Measurements from ENCODE around the gene DGCR8.

DGCR8 gene

DNA sequence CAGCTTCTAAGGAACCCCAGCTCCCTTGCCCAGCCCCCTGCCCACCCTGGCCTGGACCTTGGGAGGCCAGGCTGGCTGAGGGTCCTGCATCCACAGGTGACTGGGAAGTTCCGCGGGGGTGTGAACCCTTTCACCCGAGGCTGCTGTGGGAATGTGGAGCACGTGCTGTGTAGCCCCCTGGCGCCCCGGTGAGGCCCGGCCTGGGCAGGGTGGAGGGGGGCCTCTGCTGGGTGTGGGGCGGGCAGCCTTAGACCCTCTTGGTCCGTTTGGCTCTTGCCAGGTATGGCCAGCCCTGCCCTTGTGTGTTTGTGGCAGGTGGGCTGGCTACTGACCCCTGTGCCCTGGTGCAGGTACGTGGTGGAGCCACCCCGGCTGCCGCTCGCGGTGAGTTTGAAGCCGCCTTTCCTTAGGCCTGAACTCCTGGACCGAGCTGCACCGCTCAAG is 60.5 kb downstream of the DGCR8 start:
- Histone ChIP-seq H3K36me3 (ENCODE audit: control insufficient read depth in 1 of 2, insufficient read depth in 2 of 2, low read length in 2 of 2) (peaks cover 4 to 6% of the 10 kb centered on the region in 2 donors), H3K9me3 (ENCODE audit: control insufficient read depth in 1 of 2, low read length in 2 of 2) (no peaks in the 10 kb centered on the region), H3K9ac (ENCODE audit: low read depth in 1 of 2, low read length in 2 of 2) (no peak overlapping the region), H3K27me3 (ENCODE audit: control insufficient read depth in 1 of 2, insufficient read depth in 2 of 2, low read length in 2 of 2) (no peaks in the 10 kb centered on the region), H3K4me1 (ENCODE audit: control insufficient read depth in 1 of 2, insufficient read depth in 2 of 2, low read length in 2 of 2) (peaks cover 0 to 3% of the 10 kb centered on the region in 2 donors), H3K4me3 (ENCODE audit: low read depth in 1 of 2, low read length in 2 of 2) (no peak overlapping the region), H3K27ac (ENCODE audit: low read depth, low read length) (no peak overlapping the region)

DNA sequence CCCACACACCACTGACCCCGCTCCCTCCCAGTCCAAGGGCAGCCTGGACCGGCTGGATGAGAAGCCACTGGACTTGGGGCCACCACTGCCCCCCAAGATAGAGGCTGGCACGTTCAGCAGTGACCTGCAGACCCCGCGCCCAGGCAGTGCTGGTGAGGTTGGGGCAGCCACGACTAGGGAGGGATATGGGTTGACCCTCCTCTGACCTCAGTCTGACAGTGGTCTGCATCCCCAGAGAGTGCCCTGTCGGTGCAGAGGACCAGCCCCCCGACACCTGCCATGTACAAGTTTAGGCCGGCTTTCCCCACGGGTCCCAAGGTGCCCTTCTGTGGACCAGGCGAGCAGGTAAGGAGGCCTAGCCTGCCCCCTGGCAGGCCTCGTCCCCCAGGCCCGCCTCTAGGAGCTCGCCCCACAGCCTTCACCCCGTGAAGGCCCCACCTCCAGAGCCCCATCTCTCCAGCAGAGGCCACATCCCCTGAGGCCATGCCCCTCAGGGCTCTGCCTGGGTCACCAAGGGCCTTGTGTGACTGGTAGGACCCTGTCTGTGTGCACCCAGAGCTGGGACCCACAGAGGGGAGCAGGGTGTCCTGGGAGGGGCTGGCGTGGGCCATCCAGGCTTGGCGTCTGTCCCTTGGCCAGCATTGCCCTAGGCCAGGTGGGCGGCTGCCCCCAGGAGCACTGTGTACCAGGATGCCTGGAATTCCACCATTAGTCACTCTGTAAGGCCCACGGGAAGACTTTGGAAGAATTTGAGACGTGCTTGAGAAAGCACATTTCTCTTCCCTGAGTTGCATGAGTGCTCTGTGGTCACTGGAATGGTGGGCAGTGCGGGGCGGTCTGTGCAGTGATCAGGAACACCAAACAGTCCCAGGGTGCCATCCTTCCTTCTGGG is 61.4 kb downstream of the DGCR8 start:
- Histone ChIP-seq H3K4me3 (ENCODE audit: low read depth in 1 of 2, low read length in 2 of 2) (no peak overlapping the region), H3K9me3 (ENCODE audit: control insufficient read depth in 1 of 2, low read length in 2 of 2) (no peaks in the 10 kb centered on the region), H3K36me3 (ENCODE audit: control insufficient read depth in 1 of 2, insufficient read depth in 2 of 2, low read length in 2 of 2) (peaks cover 4 to 6% of the 10 kb centered on the region in 2 donors), H3K9ac (ENCODE audit: low read depth in 1 of 2, low read length in 2 of 2) (no peak overlapping the region), H3K27me3 (ENCODE audit: control insufficient read depth in 1 of 2, insufficient read depth in 2 of 2, low read length in 2 of 2) (no peaks in the 10 kb centered on the region), H3K4me1 (ENCODE audit: control insufficient read depth in 1 of 2, insufficient read depth in 2 of 2, low read length in 2 of 2) (peaks cover 0 to 3% of the 10 kb centered on the region in 2 donors), H3K27ac (ENCODE audit: low read depth, low read length) (no peak overlapping the region)

GRCh38 chr22:20142711-20143621 is 62.9 kb downstream of the DGCR8 start:
- H3K36me3 ChIP-seq (ENCODE audit: control insufficient read depth in 1 of 2, insufficient read depth in 2 of 2, low read length in 2 of 2), result peaks cover 4 to 6% of the 10 kb centered on the region in 2 donors
- no peaks in the 10 kb centered on the region for H3K27me3 ChIP-seq (ENCODE audit: control insufficient read depth in 1 of 2, insufficient read depth in 2 of 2, low read length in 2 of 2)
- H3K27ac ChIP-seq (ENCODE audit: low read depth, low read length), result no peak overlapping the region

DNA sequence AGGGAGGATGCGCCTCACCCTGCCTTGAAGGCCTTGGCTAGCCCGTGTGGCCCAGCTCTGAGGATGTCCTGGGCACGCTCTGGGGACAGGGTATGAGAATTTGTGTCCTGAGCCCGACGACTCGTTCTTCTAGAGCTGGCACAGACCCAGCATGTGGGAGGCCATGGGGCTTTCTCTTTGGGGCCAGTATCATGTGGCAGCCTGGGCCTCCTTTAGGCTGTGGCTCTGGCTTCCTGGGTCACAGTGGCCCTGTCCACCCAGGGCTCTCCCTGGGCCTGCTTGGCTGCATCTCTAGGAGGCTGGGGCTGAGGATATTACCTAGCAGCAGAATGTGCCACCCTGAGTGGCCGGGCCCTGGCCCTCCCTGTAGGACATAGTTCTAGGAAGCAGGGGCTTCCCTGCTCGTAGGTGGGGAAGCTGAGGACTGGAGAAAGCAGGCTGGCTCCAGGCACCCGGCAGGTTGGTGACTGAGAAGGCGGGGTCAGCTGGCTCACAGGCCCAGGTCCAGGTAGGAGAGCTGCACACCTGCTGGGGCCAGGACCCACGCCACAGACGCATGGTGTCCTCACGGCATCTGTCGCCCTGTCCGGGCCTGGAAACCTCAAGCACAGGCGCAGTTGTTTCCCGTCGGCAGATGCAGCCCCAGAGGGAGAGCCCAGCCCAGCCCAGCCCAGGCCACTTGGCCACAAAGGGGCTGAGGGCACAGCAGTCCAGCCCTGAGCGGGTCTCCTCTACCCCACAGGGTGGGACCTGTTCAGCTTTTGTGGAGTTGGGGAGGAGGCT is 64.0 kb downstream of the DGCR8 start:
- no peaks in the 10 kb centered on the region for H3K27me3 ChIP-seq (ENCODE audit: control insufficient read depth in 1 of 2, insufficient read depth in 2 of 2, low read length in 2 of 2)
- no peak overlapping the region for H3K4me3 ChIP-seq (ENCODE audit: low read depth in 1 of 2, low read length in 2 of 2)
- peaks cover 0 to 3% of the 10 kb centered on the region in 2 donors for H3K4me1 ChIP-seq (ENCODE audit: control insufficient read depth in 1 of 2, insufficient read depth in 2 of 2, low read length in 2 of 2)
- H3K9ac ChIP-seq (ENCODE audit: low read depth in 1 of 2, low read length in 2 of 2), result no peak overlapping the region
- H3K27ac ChIP-seq (ENCODE audit: low read depth, low read length), result no peak overlapping the region
- H3K36me3 ChIP-seq (ENCODE audit: control insufficient read depth in 1 of 2, insufficient read depth in 2 of 2, low read length in 2 of 2), result peaks cover 4 to 6% of the 10 kb centered on the region in 2 donors
- no peaks in the 10 kb centered on the region for H3K9me3 ChIP-seq (ENCODE audit: control insufficient read depth in 1 of 2, low read length in 2 of 2)

More at GRCh38 chr22:20142711-20143621, 62.9 kb downstream of the DGCR8 start:
- Histone ChIP-seq H3K9me3 (ENCODE audit: control insufficient read depth in 1 of 2, low read length in 2 of 2) (no peaks in the 10 kb centered on the region), H3K9ac (ENCODE audit: low read depth in 1 of 2, low read length in 2 of 2) (no peak overlapping the region), H3K4me1 (ENCODE audit: control insufficient read depth in 1 of 2, insufficient read depth in 2 of 2, low read length in 2 of 2) (peaks cover 0 to 6% of the 10 kb centered on the region in 2 donors), H3K4me3 (ENCODE audit: low read depth in 1 of 2, low read length in 2 of 2) (no peak overlapping the region)

DNA sequence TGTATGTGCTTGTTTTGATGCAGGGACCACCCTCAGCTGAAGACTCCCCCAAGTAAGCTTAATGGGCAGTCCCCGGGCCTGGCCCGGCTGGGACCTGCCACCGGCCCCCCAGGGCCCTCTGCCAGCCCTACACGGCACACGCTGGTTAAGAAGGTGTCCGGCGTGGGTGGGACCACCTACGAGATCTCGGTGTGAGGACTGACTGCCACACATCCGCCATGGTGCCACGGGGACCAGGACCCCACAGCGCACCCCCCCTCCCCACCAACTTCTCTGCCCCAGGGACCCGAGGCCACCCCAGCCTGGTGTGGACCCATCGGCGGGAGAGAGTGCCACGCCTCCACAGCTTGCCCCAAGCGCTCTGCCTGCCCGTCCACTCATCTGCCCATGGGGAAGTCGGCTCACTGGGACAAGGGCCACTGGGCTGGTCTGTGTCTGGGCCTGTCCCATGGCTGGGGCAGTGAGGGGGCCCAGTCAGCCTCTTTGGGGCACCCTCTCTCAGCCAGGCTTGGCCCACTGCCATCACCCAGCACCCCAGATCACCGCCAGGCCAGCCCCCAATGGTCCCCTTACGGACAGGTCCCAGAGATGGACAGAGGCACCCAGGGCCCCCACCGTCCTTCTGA is 65.3 kb downstream of the DGCR8 start:
- Histone ChIP-seq H3K4me1 (ENCODE audit: control insufficient read depth in 1 of 2, insufficient read depth in 2 of 2, low read length in 2 of 2) (peaks cover 0 to 3% of the 10 kb centered on the region in 2 donors), H3K4me3 (ENCODE audit: low read depth in 1 of 2, low read length in 2 of 2) (no peak overlapping the region), H3K9me3 (ENCODE audit: control insufficient read depth in 1 of 2, low read length in 2 of 2) (no peaks in the 10 kb centered on the region), H3K27me3 (ENCODE audit: control insufficient read depth in 1 of 2, insufficient read depth in 2 of 2, low read length in 2 of 2) (no peaks in the 10 kb centered on the region), H3K27ac (ENCODE audit: low read depth, low read length) (no peak overlapping the region), H3K36me3 (ENCODE audit: control insufficient read depth in 1 of 2, insufficient read depth in 2 of 2, low read length in 2 of 2) (no peaks in the 10 kb centered on the region), H3K9ac (ENCODE audit: low read depth in 1 of 2, low read length in 2 of 2) (no peak overlapping the region)

DNA sequence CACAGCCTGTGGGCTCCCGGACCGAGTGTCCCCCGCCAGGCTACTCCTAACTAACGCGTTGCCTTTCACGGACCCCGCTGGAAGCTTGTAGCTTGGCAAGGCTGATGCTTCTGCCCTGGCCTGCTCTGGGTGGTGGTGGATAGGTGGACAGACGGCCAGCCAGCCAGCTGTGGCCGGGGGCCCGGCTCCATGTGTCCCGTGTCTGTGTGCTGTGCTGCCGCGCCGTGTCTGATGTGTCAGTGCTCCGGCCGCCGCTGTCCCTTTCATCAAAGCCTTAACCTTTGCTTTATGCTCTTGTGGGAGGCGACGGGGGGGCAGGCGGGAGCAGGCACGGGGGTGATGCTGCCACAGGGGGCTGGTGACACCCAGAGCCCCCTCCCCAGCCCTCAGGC is 65.8 kb downstream of the DGCR8 start:
- Histone ChIP-seq H3K9me3 (ENCODE audit: control insufficient read depth in 1 of 2, low read length in 2 of 2) (no peaks in the 10 kb centered on the region), H3K4me1 (ENCODE audit: control insufficient read depth in 1 of 2, insufficient read depth in 2 of 2, low read length in 2 of 2) (peaks cover 0 to 3% of the 10 kb centered on the region in 2 donors), H3K9ac (ENCODE audit: low read depth in 1 of 2, low read length in 2 of 2) (no peak overlapping the region), H3K4me3 (ENCODE audit: low read depth in 1 of 2, low read length in 2 of 2) (no peak overlapping the region), H3K36me3 (ENCODE audit: control insufficient read depth in 1 of 2, insufficient read depth in 2 of 2, low read length in 2 of 2) (no peaks in the 10 kb centered on the region), H3K27ac (ENCODE audit: low read depth, low read length) (no peak overlapping the region), H3K27me3 (ENCODE audit: control insufficient read depth in 1 of 2, insufficient read depth in 2 of 2, low read length in 2 of 2) (no peaks in the 10 kb centered on the region)

DNA sequence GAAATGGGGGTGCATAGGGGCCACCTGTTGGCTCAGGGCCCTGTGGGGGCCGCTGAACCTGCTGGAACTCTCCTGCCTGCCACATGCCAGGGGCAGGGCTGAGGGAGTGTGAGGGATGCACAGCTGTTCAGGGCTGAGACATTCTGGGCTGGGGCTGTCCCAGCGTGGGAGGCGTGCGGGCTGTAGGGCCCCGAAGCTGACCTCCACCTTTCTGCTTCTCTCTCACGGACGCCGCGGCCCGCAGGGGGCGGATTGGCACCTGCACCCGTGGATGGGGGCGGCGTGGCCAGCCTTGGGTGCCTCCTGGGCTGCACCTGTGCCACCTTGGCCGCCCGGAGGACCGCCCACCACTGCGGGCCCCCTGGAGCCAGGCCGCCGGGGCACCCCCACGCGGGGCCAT is 66.7 kb downstream of the DGCR8 start:
- H3K36me3 ChIP-seq (ENCODE audit: control insufficient read depth in 1 of 2, insufficient read depth in 2 of 2, low read length in 2 of 2), result no peaks in the 10 kb centered on the region
- no peak overlapping the region for H3K27ac ChIP-seq (ENCODE audit: low read depth, low read length)
- H3K9ac ChIP-seq (ENCODE audit: low read depth in 1 of 2, low read length in 2 of 2), result no peak overlapping the region

GRCh38 chr22:20147237-20147988 is 67.4 kb downstream of the DGCR8 start:
- H3K4me1 ChIP-seq (ENCODE audit: control insufficient read depth in 1 of 2, insufficient read depth in 2 of 2, low read length in 2 of 2), result peaks cover 0 to 3% of the 10 kb centered on the region in 2 donors
- H3K9ac ChIP-seq (ENCODE audit: low read depth in 1 of 2, low read length in 2 of 2), result no peak overlapping the region
- no peaks in the 10 kb centered on the region for H3K9me3 ChIP-seq (ENCODE audit: control insufficient read depth in 1 of 2, low read length in 2 of 2)
- H3K27ac ChIP-seq (ENCODE audit: low read depth, low read length), result no peak overlapping the region
- H3K4me3 ChIP-seq (ENCODE audit: low read depth in 1 of 2, low read length in 2 of 2), result no peak overlapping the region
- H3K27me3 ChIP-seq (ENCODE audit: control insufficient read depth in 1 of 2, insufficient read depth in 2 of 2, low read length in 2 of 2), result no peaks in the 10 kb centered on the region
- H3K36me3 ChIP-seq (ENCODE audit: control insufficient read depth in 1 of 2, insufficient read depth in 2 of 2, low read length in 2 of 2), result no peaks in the 10 kb centered on the region

More for the DNA sequence above, 66.7 kb downstream of the DGCR8 start:
- peaks cover 0 to 3% of the 10 kb centered on the region in 2 donors for H3K4me1 ChIP-seq (ENCODE audit: control insufficient read depth in 1 of 2, insufficient read depth in 2 of 2, low read length in 2 of 2)
- H3K27me3 ChIP-seq (ENCODE audit: control insufficient read depth in 1 of 2, insufficient read depth in 2 of 2, low read length in 2 of 2), result no peaks in the 10 kb centered on the region
- no peaks in the 10 kb centered on the region for H3K9me3 ChIP-seq (ENCODE audit: control insufficient read depth in 1 of 2, low read length in 2 of 2)
- H3K4me3 ChIP-seq (ENCODE audit: low read depth in 1 of 2, low read length in 2 of 2), result no peak overlapping the region

DNA sequence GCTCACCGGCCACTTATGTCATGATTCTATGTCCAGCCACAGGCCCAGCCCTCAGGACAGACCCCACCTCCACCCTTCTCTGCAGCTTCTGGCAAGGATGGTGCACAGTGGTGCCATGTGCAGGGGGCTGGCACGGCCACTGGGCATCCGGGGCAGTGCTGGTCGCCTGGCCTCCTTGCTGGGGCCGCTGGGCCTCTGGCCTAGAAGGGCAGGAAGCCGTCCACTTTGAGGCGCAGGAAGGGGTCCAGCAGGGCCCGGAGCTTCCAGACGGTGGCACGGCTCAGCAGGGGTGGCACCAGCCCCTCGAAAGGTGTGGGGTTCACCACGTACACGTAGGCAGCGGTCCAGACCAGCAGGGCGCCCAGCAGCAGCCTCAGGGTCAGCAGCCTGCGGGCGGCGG is 68.4 kb downstream of the DGCR8 start:
- no peak overlapping the region for H3K27ac ChIP-seq (ENCODE audit: low read depth, low read length)
- peaks cover 0 to 3% of the 10 kb centered on the region in 2 donors for H3K4me1 ChIP-seq (ENCODE audit: control insufficient read depth in 1 of 2, insufficient read depth in 2 of 2, low read length in 2 of 2)
- H3K27me3 ChIP-seq (ENCODE audit: control insufficient read depth in 1 of 2, insufficient read depth in 2 of 2, low read length in 2 of 2), result no peaks in the 10 kb centered on the region
- H3K9me3 ChIP-seq (ENCODE audit: control insufficient read depth in 1 of 2, low read length in 2 of 2), result no peaks in the 10 kb centered on the region
- H3K9ac ChIP-seq (ENCODE audit: low read depth in 1 of 2, low read length in 2 of 2), result no peak overlapping the region
- no peaks in the 10 kb centered on the region for H3K36me3 ChIP-seq (ENCODE audit: control insufficient read depth in 1 of 2, insufficient read depth in 2 of 2, low read length in 2 of 2)
- no peak overlapping the region for H3K4me3 ChIP-seq (ENCODE audit: low read depth in 1 of 2, low read length in 2 of 2)

Measured in duodenal mucosa (tissue), 2 donors.